BE2C (cell line): Measurements from ENCODE around the gene GPANK1.

Experiments used
- DNase-seq: peaks from one replicate; pipeline ENCODE4 v3.0.0-alpha.2; 2020
- H3K27me3 ChIP-seq: fragments of 250-450 bp; sonication (Bioruptor Pico); 2 replicates; pipeline ENCODE4 v1.5.1; 2020; ENCODE audit warnings: mild to moderate bottlenecking
- H3K36me3 ChIP-seq: fragments of 250-450 bp; sonication (Bioruptor Pico); 2 replicates; pipeline ENCODE4 v1.5.1; 2020; ENCODE audit warnings: mild to moderate bottlenecking
- H3K4me1 ChIP-seq: fragments of 250-450 bp; sonication (Bioruptor Pico); 2 replicates; pipeline ENCODE4 v1.5.1; 2020
- H3K4me3 ChIP-seq: 2 replicates; pipeline ENCODE4 v1.5.1; 2011; ENCODE audit warnings: low read depth, low read length
- H3K9me3 ChIP-seq: fragments of 250-450 bp; sonication (Bioruptor Pico); 2 replicates; pipeline ENCODE4 v1.5.1; 2020
- TF ChIP-seq, protein P1 (sequence below): IDR thresholded peaks from 2 replicates; pipeline ENCODE4 v1.5.1; 2012; ENCODE audit warnings: mild to moderate bottlenecking, low read depth, low read length

The GPANK1 gene

DNA sequence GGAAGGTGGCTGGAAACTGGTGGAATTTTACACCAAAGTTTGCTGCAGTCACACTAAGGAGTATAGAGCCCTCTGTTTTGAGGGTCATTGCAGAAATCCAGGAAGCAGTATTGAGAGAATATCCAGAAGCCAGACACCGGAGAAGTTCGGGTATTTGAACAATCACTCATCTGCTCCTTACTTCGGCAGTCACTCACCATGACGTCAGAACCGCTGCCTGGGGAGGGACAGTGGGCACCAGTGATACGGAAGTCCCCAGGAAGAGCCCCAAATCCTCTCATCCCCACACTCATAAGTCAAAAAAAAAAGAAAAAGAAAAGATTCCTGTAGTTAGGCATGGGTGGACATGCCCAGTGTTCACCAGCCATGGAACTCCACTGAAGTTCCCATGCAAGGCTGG, 12.1 kb upstream of the GPANK1 start:
- Histone ChIP-seq H3K4me1 (no peaks in the 10 kb centered on the region), H3K27me3 (no peaks in the 10 kb centered on the region; the same call in 1 of the 2 replicates), H3K4me3 (no peak overlapping the region), H3K9me3 (no peaks in the 10 kb centered on the region), H3K36me3 (peaks cover 11% of the 10 kb centered on the region)
- TF ChIP-seq, protein P1, sequence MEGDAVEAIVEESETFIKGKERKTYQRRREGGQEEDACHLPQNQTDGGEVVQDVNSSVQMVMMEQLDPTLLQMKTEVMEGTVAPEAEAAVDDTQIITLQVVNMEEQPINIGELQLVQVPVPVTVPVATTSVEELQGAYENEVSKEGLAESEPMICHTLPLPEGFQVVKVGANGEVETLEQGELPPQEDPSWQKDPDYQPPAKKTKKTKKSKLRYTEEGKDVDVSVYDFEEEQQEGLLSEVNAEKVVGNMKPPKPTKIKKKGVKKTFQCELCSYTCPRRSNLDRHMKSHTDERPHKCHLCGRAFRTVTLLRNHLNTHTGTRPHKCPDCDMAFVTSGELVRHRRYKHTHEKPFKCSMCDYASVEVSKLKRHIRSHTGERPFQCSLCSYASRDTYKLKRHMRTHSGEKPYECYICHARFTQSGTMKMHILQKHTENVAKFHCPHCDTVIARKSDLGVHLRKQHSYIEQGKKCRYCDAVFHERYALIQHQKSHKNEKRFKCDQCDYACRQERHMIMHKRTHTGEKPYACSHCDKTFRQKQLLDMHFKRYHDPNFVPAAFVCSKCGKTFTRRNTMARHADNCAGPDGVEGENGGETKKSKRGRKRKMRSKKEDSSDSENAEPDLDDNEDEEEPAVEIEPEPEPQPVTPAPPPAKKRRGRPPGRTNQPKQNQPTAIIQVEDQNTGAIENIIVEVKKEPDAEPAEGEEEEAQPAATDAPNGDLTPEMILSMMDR, result no peak
- DNase-seq, result no peak

DNA sequence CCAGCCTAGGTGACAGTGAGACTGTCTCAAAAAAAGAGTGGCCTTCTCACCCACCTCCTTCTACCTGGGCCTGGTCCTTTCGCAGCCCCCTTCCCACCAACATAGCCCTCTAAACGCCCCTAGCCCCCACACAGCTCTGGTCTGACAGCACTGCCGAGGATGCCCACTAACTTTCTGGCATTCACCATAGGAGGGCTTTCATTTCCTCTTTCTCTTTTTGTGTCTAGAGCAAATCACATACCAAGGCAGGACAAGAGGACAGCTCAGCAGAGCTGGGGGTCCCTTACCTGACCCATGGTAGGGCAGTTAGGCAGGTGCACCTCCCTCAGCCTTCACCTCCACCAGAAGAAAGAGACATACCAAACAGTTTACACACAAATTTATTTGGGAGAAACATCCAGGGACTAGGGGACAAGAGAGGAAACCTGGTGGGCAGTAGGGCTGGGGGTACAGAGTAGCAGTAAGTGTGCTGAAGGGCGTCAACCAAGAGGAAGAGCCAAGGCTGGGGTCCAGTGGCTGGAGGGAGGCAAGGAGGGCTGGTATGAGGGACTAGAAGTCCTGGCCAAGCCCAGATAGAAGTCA, 11.6 kb upstream of the GPANK1 start:
- Histone ChIP-seq H3K27me3 (no peaks in the 10 kb centered on the region; the same call in 1 of the 2 replicates), H3K4me3 (no peak overlapping the region), H3K9me3 (no peaks in the 10 kb centered on the region), H3K4me1 (no peaks in the 10 kb centered on the region), H3K36me3 (peaks cover 16% of the 10 kb centered on the region)
- DNase-seq, result no peak
- TF ChIP-seq, protein P1, result no peak

DNA sequence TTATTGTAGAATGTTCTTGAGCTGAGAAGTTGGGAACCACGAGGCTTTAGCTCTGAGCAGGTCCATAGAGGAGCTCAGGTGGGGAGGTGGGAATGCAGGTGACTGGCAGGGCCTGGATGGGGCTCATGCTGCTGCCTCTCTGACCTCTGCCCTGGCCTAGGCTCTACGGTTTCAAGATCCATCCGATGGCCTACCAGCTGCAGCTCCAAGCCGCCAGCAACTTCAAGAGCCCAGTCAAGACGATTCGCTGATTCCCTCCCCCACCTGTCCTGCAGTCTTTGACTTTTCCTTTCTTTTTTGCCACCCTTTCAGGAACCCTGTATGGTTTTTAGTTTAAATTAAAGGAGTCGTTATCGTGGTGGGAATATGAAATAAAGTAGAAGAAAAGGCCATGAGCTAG, 4.9 kb upstream of the GPANK1 start, which contains the start of gene LY6G5B:
TSS of gene LY6G5B (plus strand) at position 301 of the 400 bp plus-strand sequence. CDS start 975 bp downstream, outside the sequence.
- TF ChIP-seq, protein P1, result no peak
- H3K27me3 ChIP-seq, result no peaks in the 10 kb centered on the region
- no peaks in the 10 kb centered on the region for H3K4me1 ChIP-seq
- no peak for DNase-seq
- no peak within 1 kb of the TSS for H3K4me3 ChIP-seq
- no peaks in the 10 kb centered on the region for H3K9me3 ChIP-seq
- peaks cover 59% of the 10 kb centered on the region for H3K36me3 ChIP-seq

DNA sequence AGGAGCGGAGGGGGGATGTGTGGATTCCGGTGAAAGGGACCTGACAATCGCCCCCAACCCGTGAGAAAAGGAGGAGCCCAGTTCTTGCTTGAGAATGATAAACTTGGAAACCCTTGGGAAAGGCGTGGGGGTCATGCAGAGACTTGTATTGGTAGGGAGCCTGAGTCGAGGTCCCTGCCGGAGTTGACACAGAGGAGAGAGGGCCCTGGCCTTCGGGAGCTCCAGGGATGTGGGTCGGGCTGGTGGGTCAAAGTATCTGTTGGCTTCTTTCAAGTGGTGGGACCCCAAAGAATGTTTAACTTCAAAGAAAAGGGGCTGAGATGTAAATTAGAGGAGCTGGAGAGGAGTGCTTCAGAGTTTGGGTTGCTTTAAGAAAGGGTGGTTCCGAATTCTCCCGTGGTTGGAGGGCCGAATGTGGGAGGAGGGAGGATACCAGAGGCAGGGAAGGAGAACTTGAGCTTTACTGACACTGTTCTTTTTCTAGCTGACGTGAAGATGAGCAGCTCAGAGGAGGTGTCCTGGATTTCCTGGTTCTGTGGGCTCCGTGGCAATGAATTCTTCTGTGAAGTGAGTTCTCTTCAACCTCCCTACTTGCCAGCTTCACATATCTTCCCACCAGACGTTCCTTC, 1.7 kb upstream of the GPANK1 start:
- no peak for DNase-seq
- Histone ChIP-seq H3K9me3 (no peaks in the 10 kb centered on the region), H3K4me3 (peak overlapping the region; percentile 87), H3K27me3 (no peaks in the 10 kb centered on the region), H3K4me1 (no peaks in the 10 kb centered on the region), H3K36me3 (peaks cover 52% of the 10 kb centered on the region)
- TF ChIP-seq, protein P1, result no peak

DNA sequence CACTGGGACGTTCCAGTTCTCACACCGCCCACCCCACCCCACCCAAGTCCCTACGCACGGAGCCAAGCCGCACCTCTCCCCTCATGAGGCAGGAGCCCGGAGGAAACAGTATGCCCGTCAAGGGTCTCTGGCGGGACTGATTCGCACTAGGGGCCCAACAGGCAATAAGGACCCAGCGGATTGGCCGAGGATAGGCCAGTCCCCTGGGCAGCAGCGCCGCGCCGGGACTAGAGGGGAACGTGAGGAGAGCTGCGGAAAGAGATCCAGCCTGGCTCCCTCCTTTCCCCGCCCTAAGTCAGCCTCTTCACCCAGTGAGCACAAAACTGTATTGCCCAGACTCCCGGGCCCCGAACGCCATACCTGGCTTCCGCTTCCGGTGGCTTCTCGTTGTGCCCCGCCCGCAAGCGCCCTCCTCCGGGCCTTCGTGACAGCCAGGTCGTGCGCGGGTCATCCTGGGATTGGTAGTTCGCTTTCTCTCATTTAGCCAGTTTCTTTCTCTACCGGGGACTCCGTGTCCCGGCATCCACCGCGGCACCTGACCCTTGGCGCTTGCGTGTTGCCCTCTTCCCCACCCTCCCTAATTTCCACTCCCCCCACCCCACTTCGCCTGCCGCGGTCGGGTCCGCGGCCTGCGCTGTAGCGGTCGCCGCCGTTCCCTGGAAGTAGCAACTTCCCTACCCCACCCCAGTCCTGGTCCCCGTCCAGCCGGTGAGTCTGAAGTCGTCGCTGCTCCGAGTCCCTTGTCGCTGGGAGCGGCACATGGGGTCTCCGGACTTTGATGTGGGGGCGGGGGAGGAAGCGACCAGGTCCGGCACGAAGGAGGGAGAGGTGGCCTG, 922 bp upstream of the GPANK1 start, which contains the start of gene CSNK2B:
TSS of gene CSNK2B (plus strand) at position 580 of the 836 bp plus-strand sequence. CDS start 752 bp downstream, outside the sequence.
- Histone ChIP-seq H3K4me3 (peak within 1 kb of the TSS; percentile 87), H3K4me1 (no peaks in the 10 kb centered on the region), H3K9me3 (no peaks in the 10 kb centered on the region), H3K27me3 (no peaks in the 10 kb centered on the region), H3K36me3 (peaks cover 44% of the 10 kb centered on the region)
- peak; percentile 98 for DNase-seq
- TF ChIP-seq, protein P1, result 0 out of 2 replicates have a peak, but pooled peaks have one; percentile 5
